AG04449 (cell line): ENCODE measurements around the gene SYNJ1.
"Not testable (repeated sequence)": the region's sequence is repeated elsewhere in the genome, so short reads cannot be mapped to it uniquely, and the experiment has no call there.

ENCODE experiments used
- CTCF ChIA-PET: fragments of 350-600 bp; formaldehyde crosslinking; extraction: SDS; loops from one replicate; lab custom pipeline; 2021; ENCODE audit warnings: antibody characterized with exemption; lab: Yijun Ruan, JAX
- POLR2A ChIA-PET: fragments of 400-600, 350-600 bp; formaldehyde crosslinking; extraction: SDS; loops from one replicate; lab custom pipeline; 2020; ENCODE audit warnings: antibody characterized with exemption, inconsistent platforms; lab: Yijun Ruan, JAX
- DNase-seq: peaks from one replicate; pipeline ENCODE4 v3.0.0-alpha.2; 2010; ENCODE audit warnings: low read depth, low spot score
- H3K4me3 ChIP-seq: 2 replicates; pipeline ENCODE4 v1.5.1; 2011; ENCODE audit warnings: low read depth, mild to moderate bottlenecking, control low read depth, low read length
- TF ChIP-seq, protein P1 (sequence below): IDR thresholded peaks from one replicate; pipeline ENCODE4 v1.5.1; 2011; ENCODE audit warnings: mild to moderate bottlenecking, moderate library complexity, low read length, control low read depth, inconsistent platforms; ENCODE audit not compliant: insufficient read depth; ENCODE audit errors: missing control alignments

SYNJ1 gene

GRCh38 chr21:32613436-32614043, 114.3 kb downstream of the SYNJ1 start:
- DNase-seq, result no peak
- H3K4me3 ChIP-seq, result peak overlapping the region; percentile 89
- POLR2A ChIA-PET, result no interaction called here

GRCh38 chr21:32612999-32613337, 114.8 kb downstream of the SYNJ1 start:
- DNase-seq, result no peak
- CTCF ChIA-PET, result interaction anchor here (0.9 to 7.0 kb wide), 4 partner anchors 11 to 211 kb away, joined by 3 to 59 read pairs (median 4); no protein-coding TSS in a partner anchor
- H3K4me3 ChIP-seq, result peak overlapping the region; percentile 89
- POLR2A ChIA-PET, result interaction anchor here (0.7 to 1.4 kb wide), 2 partner anchors 12 to 219 kb away, joined by 3 to 6 read pairs; no protein-coding TSS in a partner anchor
- TF ChIP-seq, protein P1, sequence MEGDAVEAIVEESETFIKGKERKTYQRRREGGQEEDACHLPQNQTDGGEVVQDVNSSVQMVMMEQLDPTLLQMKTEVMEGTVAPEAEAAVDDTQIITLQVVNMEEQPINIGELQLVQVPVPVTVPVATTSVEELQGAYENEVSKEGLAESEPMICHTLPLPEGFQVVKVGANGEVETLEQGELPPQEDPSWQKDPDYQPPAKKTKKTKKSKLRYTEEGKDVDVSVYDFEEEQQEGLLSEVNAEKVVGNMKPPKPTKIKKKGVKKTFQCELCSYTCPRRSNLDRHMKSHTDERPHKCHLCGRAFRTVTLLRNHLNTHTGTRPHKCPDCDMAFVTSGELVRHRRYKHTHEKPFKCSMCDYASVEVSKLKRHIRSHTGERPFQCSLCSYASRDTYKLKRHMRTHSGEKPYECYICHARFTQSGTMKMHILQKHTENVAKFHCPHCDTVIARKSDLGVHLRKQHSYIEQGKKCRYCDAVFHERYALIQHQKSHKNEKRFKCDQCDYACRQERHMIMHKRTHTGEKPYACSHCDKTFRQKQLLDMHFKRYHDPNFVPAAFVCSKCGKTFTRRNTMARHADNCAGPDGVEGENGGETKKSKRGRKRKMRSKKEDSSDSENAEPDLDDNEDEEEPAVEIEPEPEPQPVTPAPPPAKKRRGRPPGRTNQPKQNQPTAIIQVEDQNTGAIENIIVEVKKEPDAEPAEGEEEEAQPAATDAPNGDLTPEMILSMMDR, result no peak

More at GRCh38 chr21:32613436-32614043, 114.3 kb downstream of the SYNJ1 start:
- TF ChIP-seq, protein P1, result no peak
- CTCF ChIA-PET, result interaction anchor here (1.1 to 7.0 kb wide), 2 partner anchors 13 to 14 kb away, joined by 3 to 59 read pairs; no protein-coding TSS in a partner anchor

DNA sequence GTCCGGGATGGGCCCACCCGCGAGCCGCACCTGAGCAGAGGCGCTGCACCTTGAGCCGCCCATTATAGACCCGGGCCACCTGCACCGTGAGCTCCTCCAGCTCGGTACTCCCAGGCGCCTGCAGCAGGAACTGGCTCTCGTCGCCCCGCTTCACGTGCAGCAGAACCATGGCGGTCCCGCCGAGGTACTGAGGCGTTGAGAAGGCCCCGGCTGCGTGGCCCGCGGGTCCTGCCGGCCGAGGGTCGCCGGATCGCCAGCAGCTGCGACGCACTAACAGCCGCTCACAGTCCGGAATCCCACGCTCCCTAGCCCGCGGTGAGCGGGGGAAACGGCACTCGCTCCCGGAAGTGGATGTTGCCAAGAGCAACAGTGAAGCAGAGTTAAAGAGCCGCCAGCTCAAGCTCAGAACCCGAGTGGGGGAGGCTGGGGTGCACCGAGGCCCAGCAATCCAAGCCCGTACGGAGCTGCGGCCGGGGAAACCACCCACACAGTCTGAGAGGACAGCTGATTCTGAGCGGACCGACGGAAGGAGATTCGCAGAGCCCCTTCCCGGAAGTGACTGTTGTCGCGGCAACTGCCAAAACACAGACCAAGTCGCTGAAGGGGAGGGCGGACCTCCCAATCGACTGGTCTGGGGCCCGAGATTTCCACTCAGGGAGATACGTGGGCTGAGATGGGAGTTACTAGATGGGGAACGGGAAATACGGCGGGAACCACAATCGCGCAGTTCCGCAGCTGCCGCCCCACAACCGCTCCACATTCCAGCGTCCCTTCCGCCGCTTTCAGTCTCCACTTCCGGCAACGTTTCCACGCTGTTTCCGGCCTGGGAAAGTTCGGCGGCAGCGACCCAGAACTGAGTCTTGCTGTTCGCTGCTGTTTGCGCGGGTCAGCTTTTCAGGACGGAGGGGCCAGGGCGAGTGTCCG, 115.5 kb downstream of the SYNJ1 start, which contains the start of gene CFAP298:
Gene CFAP298, minus strand, starts transcription at position 303 of the 924 bp plus-strand sequence. Its CDS starts 134 bp downstream, at position 169.
- TF ChIP-seq, protein P1, result no peak
- peak; percentile 68 for DNase-seq
- ChIA-PET CTCF (interaction anchor here (0.9 to 7.0 kb wide), 4 partner anchors 12 to 211 kb away, joined by 3 to 59 read pairs (median 4); no protein-coding TSS in a partner anchor), POLR2A (interaction anchor here (0.7 to 1.4 kb wide), 3 partner anchors 11 to 219 kb away, joined by 3 to 6 read pairs (median 3); no protein-coding TSS in a partner anchor)
- H3K4me3 ChIP-seq, result peak within 1 kb of the TSS; percentile 89

DNA sequence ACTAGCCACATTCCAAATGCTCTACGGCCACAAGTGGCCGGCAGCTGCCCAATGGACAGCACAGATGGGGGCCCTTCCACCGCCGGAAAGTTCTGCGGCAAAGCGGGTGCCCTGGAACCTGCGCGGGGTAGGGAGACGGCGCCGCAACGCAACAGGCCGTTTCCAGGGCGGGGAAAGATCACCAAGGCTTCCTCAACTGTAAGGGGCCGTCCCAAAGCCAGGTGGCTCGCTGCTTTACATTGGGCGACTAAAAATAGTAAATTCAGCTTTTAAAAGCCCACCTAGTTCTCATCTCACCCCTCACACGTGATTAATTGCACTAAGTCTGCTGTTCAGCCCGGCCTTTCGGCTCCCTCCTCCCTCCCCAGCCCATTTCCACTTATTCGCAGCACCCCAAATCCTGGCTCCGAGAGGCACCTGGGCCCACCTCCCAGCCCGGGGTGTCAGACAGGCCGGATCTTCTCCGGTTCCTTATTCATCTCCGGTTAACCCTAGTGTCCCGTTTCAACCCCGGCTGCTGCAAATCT, 116.3 kb downstream of the SYNJ1 start:
- peak overlapping the region; percentile 89 for H3K4me3 ChIP-seq
- ChIA-PET POLR2A (interaction anchor here (0.9 to 1.4 kb wide), 2 partner anchors 11 to 117 kb away, joined by 3 to 6 read pairs; no protein-coding TSS in a partner anchor), CTCF (interaction anchor here (7.0 kb wide), 1 partner anchor 12 kb away, joined by 59 read pairs; no protein-coding TSS in a partner anchor)
- DNase-seq, result no peak
- TF ChIP-seq, protein P1, result no peak

DNA sequence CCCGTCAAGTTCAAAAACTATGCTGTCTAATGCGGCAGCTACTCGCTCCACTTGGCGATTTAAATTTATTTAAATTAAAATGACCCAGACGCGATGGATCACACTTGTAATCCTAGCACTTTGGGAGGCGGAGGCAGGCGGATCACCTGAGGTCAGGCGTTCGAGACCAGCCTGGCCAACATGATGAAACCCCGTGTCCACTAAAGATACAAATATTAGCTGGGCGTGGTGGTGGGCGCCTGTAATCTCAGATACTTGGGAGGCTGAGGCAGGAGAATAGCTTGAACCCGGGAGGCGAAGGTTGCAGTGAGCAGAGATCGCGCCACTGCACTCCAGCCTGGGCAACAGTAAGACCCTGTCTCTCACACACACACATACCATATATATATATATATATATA, 116.9 kb downstream of the SYNJ1 start:
- peak overlapping the region; percentile 45 for H3K4me3 ChIP-seq
- POLR2A ChIA-PET, DNase-seq: not testable (repeated sequence)
- CTCF ChIA-PET, result interaction anchor here (7.0 kb wide), 1 partner anchor 11 kb away, joined by 59 read pairs; no protein-coding TSS in a partner anchor

- TF ChIP-seq, protein P1, result no peak
- CTCF ChIA-PET, result interaction anchor here (0.7 to 7.0 kb wide), 4 partner anchors 9 to 350 kb away, joined by 3 to 59 read pairs (median 4); no protein-coding TSS in a partner anchor
- POLR2A ChIA-PET, result no interaction called here
- DNase-seq, result no peak
- H3K4me3 ChIP-seq, result no peak overlapping the region
Measured at GRCh38 chr21:32608851-32609250, 119.0 kb downstream of the SYNJ1 start.
